Osteoblast (primary cell): ENCODE measurements around the gene RNASE8. TPM values are rescaled to one million over a fixed set of nuclear protein-coding genes. Genes with fewer than 3 reads are reported as not detected.

Experiments
- DNase-seq: peaks from one replicate; pipeline ENCODE4 v3.0.0; 2011; ENCODE audit warnings: low spot score, mixed read lengths; ENCODE audit not compliant: insufficient read length; ENCODE audit errors: missing footprints
- H2AFZ ChIP-seq: 2 replicates; pipeline ENCODE4 v1.6.0; 2011; ENCODE audit warnings: mild to moderate bottlenecking, low read length
- H3K27ac ChIP-seq: 2 replicates; pipeline ENCODE4 v1.5.1; 2011; ENCODE audit warnings: mild to moderate bottlenecking, low read depth, low read length, moderate library complexity
- H3K27me3 ChIP-seq: 2 replicates; pipeline ENCODE4 v1.6.0; 2012; ENCODE audit warnings: mild to moderate bottlenecking, control low read depth, inconsistent platforms, low read length, moderate library complexity; ENCODE audit not compliant: insufficient read depth
- H3K36me3 ChIP-seq: 2 replicates; pipeline ENCODE4 v1.5.1; 2011; ENCODE audit warnings: mild to moderate bottlenecking, low read length, control low read depth, moderate library complexity; ENCODE audit not compliant: insufficient read depth
- H3K4me1 ChIP-seq: 2 replicates; pipeline ENCODE4 v1.5.1; 2011; ENCODE audit warnings: mild to moderate bottlenecking, low read length, control low read depth, moderate library complexity; ENCODE audit not compliant: insufficient read depth
- H3K4me2 ChIP-seq: 2 replicates; pipeline ENCODE4 v1.6.0; 2011; ENCODE audit warnings: mild to moderate bottlenecking, low read length; ENCODE audit not compliant: insufficient read depth
- H3K4me3 ChIP-seq: fragments of 200-600 bp; sonication (generic); 3 replicates; pipeline ENCODE4 v1.5.1; 2012; ENCODE audit warnings: mild to moderate bottlenecking, low read length, inconsistent platforms; ENCODE audit not compliant: insufficient read depth
- H3K79me2 ChIP-seq: 2 replicates; pipeline ENCODE4 v1.6.0; 2012; ENCODE audit warnings: mild to moderate bottlenecking, low read length, control low read depth, inconsistent platforms; ENCODE audit not compliant: insufficient read depth
- H3K9me3 ChIP-seq: 2 replicates; pipeline ENCODE4 v1.5.1; 2011; ENCODE audit warnings: low read depth, low read length, control low read depth
- H4K20me1 ChIP-seq: 2 replicates; pipeline ENCODE4 v1.6.0; 2012; ENCODE audit warnings: mild to moderate bottlenecking, low read length, control low read depth; ENCODE audit not compliant: insufficient read depth
- total RNA-seq: library from RNA; depleted of rRNA; stranded (reverse); fragments of >200 nt; gene quantifications from 2 replicates; pipeline ENCODE4 v1.2.3, GENCODE V29; 2012
- TF ChIP-seq, protein P1 (sequence below): IDR thresholded peaks from 2 replicates; pipeline ENCODE4 v1.5.1; 2011; ENCODE audit warnings: mild to moderate bottlenecking, low read depth, low read length, moderate library complexity; ENCODE audit errors: extremely low read depth

The RNASE8 gene
- total RNA-seq, 1 donor: not detected

- Histone ChIP-seq H2AFZ (no peak overlapping the region), H3K4me2 (no peak overlapping the region), H3K4me3 (no peak overlapping the region), H3K27ac (no peak overlapping the region), H3K79me2 (no peaks in the 10 kb centered on the region), H3K4me1 (no peaks in the 10 kb centered on the region), H3K9me3 (no peaks in the 10 kb centered on the region), H3K36me3 (no peaks in the 10 kb centered on the region), H3K27me3 (peaks cover 66% of the 10 kb centered on the region), H4K20me1 (no peaks in the 10 kb centered on the region)
- TF ChIP-seq, protein P1, sequence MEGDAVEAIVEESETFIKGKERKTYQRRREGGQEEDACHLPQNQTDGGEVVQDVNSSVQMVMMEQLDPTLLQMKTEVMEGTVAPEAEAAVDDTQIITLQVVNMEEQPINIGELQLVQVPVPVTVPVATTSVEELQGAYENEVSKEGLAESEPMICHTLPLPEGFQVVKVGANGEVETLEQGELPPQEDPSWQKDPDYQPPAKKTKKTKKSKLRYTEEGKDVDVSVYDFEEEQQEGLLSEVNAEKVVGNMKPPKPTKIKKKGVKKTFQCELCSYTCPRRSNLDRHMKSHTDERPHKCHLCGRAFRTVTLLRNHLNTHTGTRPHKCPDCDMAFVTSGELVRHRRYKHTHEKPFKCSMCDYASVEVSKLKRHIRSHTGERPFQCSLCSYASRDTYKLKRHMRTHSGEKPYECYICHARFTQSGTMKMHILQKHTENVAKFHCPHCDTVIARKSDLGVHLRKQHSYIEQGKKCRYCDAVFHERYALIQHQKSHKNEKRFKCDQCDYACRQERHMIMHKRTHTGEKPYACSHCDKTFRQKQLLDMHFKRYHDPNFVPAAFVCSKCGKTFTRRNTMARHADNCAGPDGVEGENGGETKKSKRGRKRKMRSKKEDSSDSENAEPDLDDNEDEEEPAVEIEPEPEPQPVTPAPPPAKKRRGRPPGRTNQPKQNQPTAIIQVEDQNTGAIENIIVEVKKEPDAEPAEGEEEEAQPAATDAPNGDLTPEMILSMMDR: no peak
- peak; percentile 51 for DNase-seq
Observed at GRCh38 chr14:21023174-21023573, 34.4 kb upstream of the RNASE8 start.

GRCh38 chr14:21023817-21024584 lies 33.6 kb upstream of the RNASE8 start:
- H3K9me3 ChIP-seq: no peaks in the 10 kb centered on the region
- peak; percentile 79 for DNase-seq
- H3K4me3 ChIP-seq: no peak overlapping the region
- H3K27ac ChIP-seq: no peak overlapping the region
- H2AFZ ChIP-seq: no peak overlapping the region
- no peaks in the 10 kb centered on the region for H3K79me2 ChIP-seq
- H3K4me1 ChIP-seq: no peaks in the 10 kb centered on the region
- no peaks in the 10 kb centered on the region for H3K36me3 ChIP-seq
- H3K27me3 ChIP-seq: peaks cover 66% of the 10 kb centered on the region
- H4K20me1 ChIP-seq: no peaks in the 10 kb centered on the region
- TF ChIP-seq, protein P1: no peak
- H3K4me2 ChIP-seq: no peak overlapping the region

DNA sequence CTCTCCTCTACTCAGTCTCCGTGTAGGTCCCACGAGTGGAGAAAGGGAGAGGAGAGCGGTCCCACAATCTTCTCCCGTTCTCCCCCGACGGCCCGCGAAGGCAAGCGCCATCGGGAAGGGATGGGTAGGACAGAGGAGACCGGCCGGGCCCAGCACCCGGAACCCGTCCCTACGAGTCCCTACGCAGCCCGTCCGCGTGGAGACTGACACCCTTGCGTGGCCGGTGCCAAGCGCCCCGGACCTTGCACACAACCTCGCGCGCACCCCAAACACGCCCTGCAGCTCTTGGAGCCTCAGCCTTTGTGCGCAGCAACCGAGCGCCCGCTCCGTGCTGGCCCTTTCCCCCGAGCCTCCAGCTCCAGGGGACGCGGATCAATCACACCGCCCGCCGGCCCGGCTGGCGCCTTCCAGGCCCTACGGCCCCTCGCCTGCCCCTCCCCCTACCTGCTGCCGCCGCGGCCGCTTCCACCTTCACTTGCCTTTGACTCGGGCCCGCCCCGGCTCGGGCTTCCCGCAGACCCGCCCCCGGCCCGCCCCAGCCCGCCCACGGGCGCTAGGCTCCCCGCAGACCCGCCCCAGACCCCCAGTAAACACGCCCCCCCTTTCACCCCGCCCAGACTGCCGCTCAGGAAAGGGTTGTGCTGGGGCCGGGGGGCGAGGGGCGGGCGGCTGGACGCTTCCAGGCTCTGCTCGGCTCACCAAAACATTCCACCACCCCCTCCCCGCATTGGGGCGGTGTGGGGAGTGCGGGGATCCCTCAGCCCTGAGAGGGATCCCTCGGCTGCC lies 32.8 kb upstream of the RNASE8 start, which contains the start of gene NDRG2:
Gene NDRG2 (minus strand): TSS at position 477 of the 786 bp plus-strand sequence. CDS start 1,746 bp downstream, outside the sequence.
- no peak within 1 kb of the TSS for H3K27ac ChIP-seq
- H3K79me2 ChIP-seq: no peaks in the 10 kb centered on the region
- H4K20me1 ChIP-seq: no peaks in the 10 kb centered on the region
- peak; percentile 81 for DNase-seq
- H3K36me3 ChIP-seq: no peaks in the 10 kb centered on the region
- H2AFZ ChIP-seq: no peak within 1 kb of the TSS
- H3K4me2 ChIP-seq: peak within 1 kb of the TSS; percentile 45
- H3K9me3 ChIP-seq: no peaks in the 10 kb centered on the region
- peaks cover 66% of the 10 kb centered on the region for H3K27me3 ChIP-seq
- H3K4me3 ChIP-seq: peak within 1 kb of the TSS; percentile 30
- TF ChIP-seq, protein P1: no peak
- no peaks in the 10 kb centered on the region for H3K4me1 ChIP-seq
